Neutrophil (primary cell): ENCODE results near the gene ZNF71.

Experiments
- H3K27ac ChIP-seq: fragments of 200-600 bp; sonication (generic); 2 replicates; pipeline ENCODE4 v1.5.1; 2016; ENCODE audit warnings: mild to moderate bottlenecking, moderate library complexity
- H3K27me3 ChIP-seq: fragments of 200-600 bp; sonication (generic); 2 replicates; pipeline ENCODE4 v1.6.0; 2016; ENCODE audit warnings: mild to moderate bottlenecking
- H3K36me3 ChIP-seq: fragments of 200-600 bp; sonication (generic); 2 replicates; pipeline ENCODE4 v1.5.1; 2017
- H3K4me1 ChIP-seq, 2 experiments: fragments of 200-600 bp in 1 of 2; sonication (generic) in 1 of 2; 1 replicate in 1 of 2; 2 replicates in 1 of 2; pipeline versions ENCODE4 v1.5.1 to v1.6.1; 2013 to 2016; ENCODE audit warnings: low read depth in 1 of 2, low read length in 1 of 2, mild to moderate bottlenecking in 1 of 2, moderate library complexity in 1 of 2; ENCODE audit not compliant: control insufficient read depth in 1 of 2, insufficient read depth in 1 of 2
- H3K4me3 ChIP-seq, 2 experiments: fragments of 200-600 bp in 1 of 2; sonication (generic) in 1 of 2; 1 replicate in 1 of 2; 2 replicates in 1 of 2; pipeline ENCODE4 v1.5.1; 2013 to 2016; ENCODE audit warnings: low read depth in 1 of 2, low read length in 1 of 2, mild to moderate bottlenecking in 1 of 2, moderate library complexity in 1 of 2
- H3K9me3 ChIP-seq: fragments of 200-600 bp; sonication (generic); 2 replicates; pipeline ENCODE4 v1.5.1; 2016
- TF ChIP-seq, protein P1 (sequence below): fragments of 200-600 bp; sonication (generic); IDR thresholded peaks from 2 replicates; pipeline ENCODE4 v1.5.1; 2016; ENCODE audit warnings: antibody characterized with exemption

Gene ZNF71

DNA sequence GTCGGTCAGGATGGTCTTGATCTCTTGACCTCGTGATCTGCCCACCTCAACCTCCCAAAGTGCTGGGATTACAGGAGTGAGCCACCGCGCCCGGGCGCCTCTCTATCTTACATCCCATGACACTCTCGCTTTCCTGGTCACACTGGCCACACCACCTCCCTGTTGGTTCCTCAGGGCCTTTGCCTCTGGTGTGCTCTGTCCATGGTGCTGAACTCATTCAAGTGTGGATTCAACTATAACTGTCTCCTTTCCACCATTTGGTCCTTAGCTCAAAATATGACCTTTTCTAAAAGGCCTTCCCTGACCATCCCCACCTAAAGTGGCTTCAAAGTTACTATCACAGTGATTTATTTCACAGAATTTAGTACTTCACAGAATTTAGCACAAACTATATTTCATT, 44.1 kb downstream of the ZNF71 start:
- H3K36me3 ChIP-seq, result no peaks in the 10 kb centered on the region
- no peaks in the 10 kb centered on the region for H3K4me1 ChIP-seq
- no peak overlapping the region for H3K27ac ChIP-seq
- no peak overlapping the region for H3K4me3 ChIP-seq
- peaks cover 16% of the 10 kb centered on the region for H3K9me3 ChIP-seq
- TF ChIP-seq, protein P1, sequence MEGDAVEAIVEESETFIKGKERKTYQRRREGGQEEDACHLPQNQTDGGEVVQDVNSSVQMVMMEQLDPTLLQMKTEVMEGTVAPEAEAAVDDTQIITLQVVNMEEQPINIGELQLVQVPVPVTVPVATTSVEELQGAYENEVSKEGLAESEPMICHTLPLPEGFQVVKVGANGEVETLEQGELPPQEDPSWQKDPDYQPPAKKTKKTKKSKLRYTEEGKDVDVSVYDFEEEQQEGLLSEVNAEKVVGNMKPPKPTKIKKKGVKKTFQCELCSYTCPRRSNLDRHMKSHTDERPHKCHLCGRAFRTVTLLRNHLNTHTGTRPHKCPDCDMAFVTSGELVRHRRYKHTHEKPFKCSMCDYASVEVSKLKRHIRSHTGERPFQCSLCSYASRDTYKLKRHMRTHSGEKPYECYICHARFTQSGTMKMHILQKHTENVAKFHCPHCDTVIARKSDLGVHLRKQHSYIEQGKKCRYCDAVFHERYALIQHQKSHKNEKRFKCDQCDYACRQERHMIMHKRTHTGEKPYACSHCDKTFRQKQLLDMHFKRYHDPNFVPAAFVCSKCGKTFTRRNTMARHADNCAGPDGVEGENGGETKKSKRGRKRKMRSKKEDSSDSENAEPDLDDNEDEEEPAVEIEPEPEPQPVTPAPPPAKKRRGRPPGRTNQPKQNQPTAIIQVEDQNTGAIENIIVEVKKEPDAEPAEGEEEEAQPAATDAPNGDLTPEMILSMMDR, result no peak
- peaks cover 30% of the 10 kb centered on the region for H3K27me3 ChIP-seq

DNA sequence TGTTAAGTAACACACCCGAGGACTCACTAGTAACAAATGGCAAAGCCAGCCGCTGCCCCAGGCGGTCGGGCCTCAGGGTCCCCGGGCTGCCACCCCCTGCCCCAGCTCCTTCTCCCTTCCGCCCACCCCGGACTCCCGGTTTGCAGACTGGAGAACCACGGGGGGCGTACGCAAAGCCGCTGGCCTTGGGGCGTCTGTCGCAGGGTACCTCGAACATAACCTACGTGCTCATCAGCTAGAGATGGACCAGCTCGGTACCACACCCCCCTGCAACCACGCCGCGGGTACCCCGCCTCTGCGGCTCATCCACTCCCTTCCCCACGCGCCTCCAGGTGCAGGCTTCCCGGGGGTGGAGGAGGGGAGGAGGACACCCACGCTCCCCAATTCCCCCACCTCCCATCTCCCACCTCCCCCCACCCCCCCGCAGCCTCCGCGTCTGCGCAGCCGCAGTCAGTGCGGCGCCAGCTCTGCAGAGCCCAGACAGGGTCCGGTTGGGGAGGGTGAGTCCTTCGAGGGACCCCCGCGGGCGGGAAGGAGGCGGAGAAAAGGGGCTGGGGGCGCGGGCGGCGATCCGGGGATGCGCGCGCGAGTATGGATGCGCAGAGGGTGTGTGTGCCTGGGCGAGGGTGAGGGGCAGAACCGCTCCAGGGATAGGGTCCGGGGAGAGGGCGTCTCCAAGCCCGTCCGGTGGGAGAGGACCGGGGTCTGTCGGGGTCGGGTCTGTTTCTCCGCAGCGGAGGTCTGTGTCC, 47.8 kb downstream of the ZNF71 start, which contains the start of gene SMIM17:
SMIM17 (plus strand) TSS at position 449 of the 749 bp plus-strand sequence. CDS start 2,509 bp downstream, outside the sequence.
- no peak within 1 kb of the TSS for H3K27ac ChIP-seq
- no peak within 1 kb of the TSS for H3K4me3 ChIP-seq
- TF ChIP-seq, protein P1, result no peak
- peaks cover 21% of the 10 kb centered on the region for H3K9me3 ChIP-seq
- H3K36me3 ChIP-seq, result no peaks in the 10 kb centered on the region
- H3K4me1 ChIP-seq, result no peaks in the 10 kb centered on the region
- H3K27me3 ChIP-seq, result peaks cover 33% of the 10 kb centered on the region

DNA sequence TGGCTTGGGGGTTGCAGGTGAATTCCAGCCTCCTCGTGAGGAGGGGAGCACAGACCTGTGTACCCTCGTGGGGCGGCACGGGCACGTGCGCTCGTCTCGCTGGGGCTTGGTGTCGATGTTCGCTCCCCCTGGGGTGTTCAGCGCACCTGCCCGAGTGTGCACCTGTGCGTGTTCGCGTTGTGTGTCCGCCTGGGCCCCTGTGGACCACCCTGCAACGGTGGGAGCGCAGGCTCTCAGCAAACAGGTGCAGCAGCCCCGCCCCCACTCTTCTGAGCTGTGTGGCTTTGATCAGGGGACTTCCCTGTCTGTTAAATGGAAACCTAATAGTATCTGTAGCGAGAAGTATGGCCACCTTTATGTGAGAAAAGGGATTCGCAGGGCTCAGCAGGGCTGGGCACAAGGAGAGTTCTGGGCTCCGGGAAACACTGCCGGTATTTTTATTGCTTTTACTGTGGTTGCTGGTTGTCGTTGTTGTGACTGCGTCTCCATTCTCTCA, 48.4 kb downstream of the ZNF71 start:
- no peak overlapping the region for H3K4me3 ChIP-seq
- H3K27me3 ChIP-seq, result peaks cover 33% of the 10 kb centered on the region
- H3K9me3 ChIP-seq, result peaks cover 21% of the 10 kb centered on the region
- H3K27ac ChIP-seq, result no peak overlapping the region
- no peaks in the 10 kb centered on the region for H3K4me1 ChIP-seq
- no peaks in the 10 kb centered on the region for H3K36me3 ChIP-seq
- TF ChIP-seq, protein P1, result no peak

DNA sequence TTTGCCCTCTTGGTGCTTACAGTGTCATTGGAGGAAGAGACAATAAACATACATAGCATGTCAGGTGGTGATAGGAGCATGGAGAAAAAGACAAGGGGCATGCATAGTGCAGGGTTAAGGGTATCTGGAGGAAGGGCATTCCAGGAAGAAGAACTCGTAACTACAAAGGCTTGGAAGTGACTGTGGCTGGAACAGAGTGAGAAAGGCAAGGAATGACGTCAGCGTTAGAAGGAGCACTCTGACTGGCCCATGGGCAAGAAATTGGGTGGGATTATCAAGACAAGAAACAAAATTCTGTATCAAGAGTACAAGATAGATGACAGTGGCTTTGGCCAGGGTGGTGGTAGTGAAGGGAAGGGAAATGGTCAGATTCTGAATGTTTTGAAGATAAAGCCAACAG, 59.0 kb downstream of the ZNF71 start:
- Histone ChIP-seq H3K27me3 (no peaks in the 10 kb centered on the region), H3K4me3 (no peak overlapping the region), H3K27ac (no peak overlapping the region), H3K36me3 (no peaks in the 10 kb centered on the region), H3K4me1 (no peaks in the 10 kb centered on the region), H3K9me3 (no peaks in the 10 kb centered on the region)
- TF ChIP-seq, protein P1, result no peak

DNA sequence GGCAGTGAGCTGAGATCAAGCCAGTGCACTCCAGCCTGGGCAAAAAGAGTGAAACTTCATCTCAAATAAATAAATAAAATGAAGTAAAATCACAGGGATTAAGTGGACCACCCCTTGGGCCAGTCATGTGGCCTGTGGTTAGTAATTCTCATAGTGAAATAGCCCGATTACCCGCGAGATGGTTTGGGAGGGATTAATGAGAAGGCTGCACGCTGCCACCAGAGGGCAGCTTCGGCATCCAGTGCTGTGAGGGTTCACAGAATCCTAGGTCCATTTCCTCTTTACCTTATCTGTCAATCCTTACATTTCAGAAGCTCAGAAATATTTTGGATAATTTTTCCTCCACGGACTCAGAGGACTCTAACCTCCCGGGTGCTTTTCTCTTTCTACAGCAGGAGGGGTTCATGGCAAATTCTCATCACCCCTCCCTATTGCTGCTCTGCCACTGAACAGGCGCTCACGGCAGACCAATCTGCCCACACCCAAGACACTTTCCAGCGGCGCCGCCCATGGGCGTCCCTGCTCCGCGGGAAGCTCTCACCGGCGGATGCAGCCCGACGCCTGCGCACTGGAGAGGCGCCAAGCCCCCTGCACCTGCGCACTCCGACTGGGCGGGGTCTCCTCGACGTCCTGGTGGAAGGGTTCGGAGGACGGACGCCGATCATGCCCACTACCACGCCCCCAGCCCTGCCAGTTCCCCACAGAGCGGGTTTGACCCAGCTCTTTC, 65.4 kb downstream of the ZNF71 start:
- Histone ChIP-seq H3K4me3 (no peak overlapping the region), H3K36me3 (no peaks in the 10 kb centered on the region), H3K9me3 (peaks cover 9% of the 10 kb centered on the region), H3K27ac (no peak overlapping the region), H3K27me3 (no peaks in the 10 kb centered on the region), H3K4me1 (no peaks in the 10 kb centered on the region)
- TF ChIP-seq, protein P1, result no peak
